Left ventricle myocardium superior (tissue), 1 donor: ENCODE measurements around the gene ADAM19. TPM values are rescaled to one million over a fixed set of nuclear protein-coding genes. Genes with fewer than 3 reads are reported as not detected.
"Not testable (repeated sequence)": the region's sequence is repeated elsewhere in the genome, so short reads cannot be mapped to it uniquely, and the experiment has no call there.

ENCODE experiments used
- ATAC-seq: fragments of 200-7000 bp; cut with Tn5 transposase; one replicate; pipeline ENCODE4 v1.9.1; 2020; ENCODE audit warnings: mild to moderate bottlenecking, moderate library complexity
- DNase-seq: peaks from one replicate; pipeline ENCODE4 v3.0.0-alpha.2; 2020
- intact Hi-C: fragments of 100-400 bp; cut with micrococcal nuclease; formaldehyde crosslinking; loops from one replicate; pipeline ENCODE4 v1.11.0; 2022
- total RNA-seq: library from RNA; stranded (reverse); fragmentation: NEBNext Ultra II Directional; extraction: Animal tissue kit (Norgen Biotek cat#: 25700); gene quantifications from one replicate; pipeline ENCODE4 v1.2.1, GENCODE V29; 2021
- donor health status: DM: no; HTN: yes; CAD: no; lungs with severe emphysema.

ADAM19 gene
- total RNA-seq, 1 donor from 2014 or later, result 9.3 TPM

GRCh38 chr5:157505496-157505895 is 70.1 kb downstream of the ADAM19 start:
- intact Hi-C loops, result no loop called here
- DNase-seq (no peak), ATAC-seq (no peak)

- intact Hi-C loops, result no loop called here
- ATAC-seq (no peak), DNase-seq (no peak)
Observed at GRCh38 chr5:157504053-157504452, 71.5 kb downstream of the ADAM19 start.

- intact Hi-C loops, result no loop called here
- DNase-seq (no peak), ATAC-seq (peak; percentile 13)
Observed at GRCh38 chr5:157502143-157502647, 73.4 kb downstream of the ADAM19 start.

- DNase-seq, result no peak
- peak; percentile 41 for ATAC-seq
- intact Hi-C loops, result no loop called here
Observed at GRCh38 chr5:157497875-157498611, 77.5 kb downstream of the ADAM19 start.

DNA sequence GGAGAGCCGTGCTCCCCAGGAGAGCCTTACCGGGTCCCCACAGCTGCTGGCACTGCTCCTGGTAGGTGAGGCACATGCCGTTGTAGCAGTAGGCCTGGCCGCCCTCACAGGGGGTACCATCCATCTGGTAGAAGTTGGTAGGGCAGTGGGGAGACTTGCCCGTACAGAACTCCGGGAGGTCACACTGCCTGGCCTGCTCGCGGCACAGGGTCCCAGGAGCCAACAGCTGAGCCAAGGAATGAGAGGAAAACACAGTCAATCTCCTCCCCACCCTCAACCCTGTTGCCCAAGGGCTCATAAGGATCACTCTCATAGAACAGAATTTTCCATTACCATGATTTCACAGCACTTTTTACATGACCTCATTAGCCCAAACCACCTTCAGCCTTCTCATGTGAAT is 78.7 kb downstream of the ADAM19 start:
- intact Hi-C loops, result no loop called here
- DNase-seq (no peak), ATAC-seq (peak; percentile 69)

DNA sequence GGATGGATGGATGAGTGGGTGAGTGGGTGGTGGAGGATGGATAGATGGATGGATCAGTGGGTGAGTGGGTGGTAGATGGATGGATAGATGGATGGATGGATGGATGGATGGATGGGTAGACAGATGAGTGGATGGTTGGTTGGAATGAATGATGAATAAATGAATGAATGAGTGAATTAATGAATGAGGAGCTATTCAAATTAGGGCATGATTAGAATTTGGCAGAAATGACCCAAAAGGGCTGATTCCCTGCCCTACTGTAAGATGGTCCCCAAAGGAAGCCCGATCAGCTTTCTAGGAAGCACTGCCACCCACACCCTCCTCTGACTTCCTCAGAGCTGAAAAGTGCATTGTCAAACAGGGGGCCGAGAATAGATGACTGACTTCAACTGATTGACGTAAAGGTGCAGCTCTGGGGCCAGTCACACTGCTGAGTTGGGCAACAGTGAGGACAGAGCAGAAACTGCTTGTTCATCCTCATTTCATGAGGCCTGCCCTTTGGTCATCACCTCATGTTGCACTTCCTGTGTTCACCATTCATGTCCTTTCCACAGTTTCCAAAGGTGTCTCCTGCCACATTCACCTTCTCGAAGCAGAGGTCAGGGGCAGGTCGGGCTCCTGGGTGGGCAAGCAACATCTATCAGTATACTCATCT is 81.3 kb downstream of the ADAM19 start:
- intact Hi-C loops, result no loop called here
- no peak for DNase-seq
- ATAC-seq, result no peak

DNA sequence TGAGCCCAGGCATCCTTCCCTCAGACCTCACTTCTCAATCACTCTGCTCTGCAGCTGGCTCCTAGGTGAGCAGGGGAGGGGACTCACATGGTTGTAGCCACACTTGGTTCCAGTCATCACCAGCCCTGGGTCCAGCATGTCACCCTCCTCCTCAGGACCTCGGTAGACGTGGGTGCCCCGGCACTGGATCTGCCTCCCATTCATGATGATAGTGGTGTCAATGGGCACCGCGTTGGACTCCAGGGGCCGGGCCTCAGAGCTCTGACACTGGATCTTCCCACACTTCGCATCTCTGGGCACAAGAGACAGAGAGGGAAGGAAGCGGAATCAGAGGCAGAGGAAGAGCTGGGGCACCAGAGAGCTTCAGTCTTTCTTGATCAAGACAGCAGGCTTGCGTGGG is 82.7 kb downstream of the ADAM19 start:
- intact Hi-C loops, result no loop called here
- ATAC-seq (no peak), DNase-seq (no peak)

DNA sequence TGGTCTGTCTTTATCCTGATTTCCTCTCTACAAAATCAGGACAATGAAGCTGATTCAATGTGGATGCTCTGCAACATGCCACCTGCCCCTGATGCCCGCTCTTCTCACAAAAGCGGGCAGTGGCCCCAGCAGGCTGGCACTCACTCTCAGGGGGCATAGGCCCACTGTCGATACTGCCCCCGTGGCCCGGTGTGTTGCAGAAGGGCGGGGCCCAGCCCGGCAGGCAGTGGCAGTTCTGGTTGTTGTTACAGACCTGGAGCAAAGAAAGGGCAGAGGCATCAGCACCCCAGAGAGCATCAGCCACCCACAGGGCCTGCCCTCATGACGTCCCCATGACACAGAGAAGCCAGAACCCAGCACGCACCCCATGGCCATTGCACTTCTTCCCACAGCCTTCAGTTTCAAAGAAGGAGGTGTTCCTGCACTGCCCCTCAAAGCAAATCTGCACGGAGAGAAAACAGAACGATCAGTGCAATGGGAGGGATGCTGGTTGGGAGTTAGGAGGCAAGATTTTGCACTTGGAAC is 84.0 kb downstream of the ADAM19 start:
- DNase-seq, result no peak
- intact Hi-C loops, result no loop called here
- ATAC-seq, result no peak

GRCh38 chr5:157487358-157487757 is 88.2 kb downstream of the ADAM19 start:
- intact Hi-C loops, result no loop called here
- ATAC-seq (no peak), DNase-seq (no peak)

DNA sequence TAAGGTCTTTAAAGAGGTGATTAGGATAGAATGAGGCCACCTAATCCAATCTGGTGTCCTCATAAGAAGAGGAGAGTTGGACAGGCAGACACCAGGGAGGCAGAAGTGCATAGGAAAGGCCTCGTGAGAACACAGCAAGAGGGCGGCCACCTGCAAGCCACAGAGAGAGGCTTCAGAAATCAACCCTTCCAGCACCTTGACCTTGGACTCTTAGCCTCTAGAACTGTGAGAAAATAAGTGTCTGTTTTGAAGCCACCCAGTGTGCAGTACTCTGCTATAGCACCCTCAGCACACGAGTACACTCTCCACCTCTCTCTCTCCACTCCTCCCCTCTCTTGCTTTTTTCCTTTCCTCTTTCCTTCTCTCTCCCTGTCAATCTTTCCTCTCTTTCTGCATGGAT is 88.7 kb downstream of the ADAM19 start:
- intact Hi-C loops, result no loop called here
- DNase-seq (no peak), ATAC-seq (no peak)

- intact Hi-C loops, result no loop called here
- ATAC-seq (no peak), DNase-seq (no peak)
Observed at GRCh38 chr5:157486221-157486681, 89.3 kb downstream of the ADAM19 start.

GRCh38 chr5:157485811-157486210 is 89.8 kb downstream of the ADAM19 start:
- no peak for ATAC-seq
- intact Hi-C loops, result no loop called here
- DNase-seq, result no peak

DNA sequence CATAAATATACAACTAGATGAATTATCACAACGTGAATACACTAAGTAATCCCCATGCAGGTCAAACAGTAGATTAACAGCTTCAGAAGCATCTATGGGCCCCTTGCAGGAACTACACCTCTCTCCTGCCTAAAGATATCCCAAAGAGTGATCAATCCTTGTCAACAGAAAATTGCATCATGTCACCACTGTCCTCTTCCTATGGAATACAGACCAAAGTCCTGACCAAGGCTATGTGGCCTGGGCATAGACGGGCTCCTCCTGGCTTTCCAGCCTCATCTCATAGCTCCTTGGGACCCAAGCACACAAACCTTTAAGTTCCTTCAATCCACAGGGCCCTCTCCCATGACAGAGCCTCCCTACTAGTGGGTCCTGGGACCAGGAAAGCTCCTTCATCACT is 90.2 kb downstream of the ADAM19 start:
- ATAC-seq (no peak), DNase-seq (no peak)
- intact Hi-C loops, result no loop called here

GRCh38 chr5:157484768-157485167 is 90.8 kb downstream of the ADAM19 start:
- ATAC-seq (peak; percentile 90), DNase-seq (peak; percentile 80)
- intact Hi-C loops, result no loop called here

DNA sequence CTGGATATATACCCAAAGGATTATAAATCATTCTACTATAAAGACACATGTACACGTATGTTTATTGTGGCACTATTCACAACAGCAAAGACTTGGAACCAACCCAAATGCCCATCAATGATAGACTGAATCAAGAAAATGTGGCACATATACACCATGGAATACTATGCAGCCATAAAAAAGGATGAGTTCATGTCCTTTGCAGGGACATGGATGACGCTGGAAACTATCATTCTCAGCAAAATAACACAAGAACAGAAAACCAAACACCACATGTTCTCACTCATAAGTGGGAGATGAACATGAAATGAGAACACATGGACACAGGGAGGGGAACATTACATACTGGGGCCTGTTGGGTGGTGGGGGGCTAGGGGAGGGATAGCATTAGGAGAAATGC is 92.9 kb downstream of the ADAM19 start:
- ATAC-seq, intact Hi-C loops, DNase-seq: not testable (repeated sequence)

DNA sequence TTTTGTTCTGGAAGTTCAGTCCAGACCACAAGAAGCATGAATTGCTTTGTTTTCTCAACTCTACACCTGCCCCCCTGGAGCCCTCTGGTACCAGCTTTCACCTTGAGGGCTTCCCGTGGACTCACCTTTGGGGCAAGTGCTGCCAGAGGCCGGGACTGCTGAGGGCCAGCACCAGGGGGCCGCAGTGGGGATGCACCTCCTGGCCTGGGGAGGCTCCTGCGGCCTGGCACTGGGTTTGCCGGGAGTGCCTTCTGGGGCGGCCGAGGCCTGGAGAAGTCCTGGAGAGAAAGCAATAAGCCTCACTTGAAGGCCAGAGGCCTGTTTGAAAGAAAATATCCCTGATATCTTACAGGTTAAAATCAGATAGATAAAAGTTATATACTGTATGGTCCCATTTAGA is 93.9 kb downstream of the ADAM19 start:
- DNase-seq (no peak), ATAC-seq (no peak)
- intact Hi-C loops, result no loop called here

DNA sequence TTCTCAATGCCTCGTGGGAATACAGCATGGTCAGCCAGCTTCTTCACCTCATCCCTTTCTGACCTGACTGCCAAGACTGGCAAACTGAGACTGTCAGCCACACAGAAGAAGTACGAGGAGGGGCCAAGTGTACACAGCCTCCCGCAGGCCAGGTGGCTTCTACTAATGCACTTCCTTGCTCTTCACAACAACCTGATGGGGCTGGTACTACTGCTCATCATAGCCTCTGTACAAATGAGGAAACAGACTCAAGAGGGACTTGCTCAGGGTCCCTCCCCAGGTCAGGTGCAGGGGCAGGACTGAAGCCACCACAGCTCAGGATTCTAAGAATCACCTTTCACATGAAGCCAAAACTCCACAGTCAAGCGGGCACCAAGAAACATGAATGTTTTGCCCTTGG is 94.3 kb downstream of the ADAM19 start:
- ATAC-seq (no peak), DNase-seq (no peak)
- intact Hi-C loops, result no loop called here

- no peak for ATAC-seq
- intact Hi-C loops, result no loop called here
Observed at GRCh38 chr5:157479612-157480510, 95.7 kb downstream of the ADAM19 start.

GRCh38 chr5:157479166-157479565 is 96.4 kb downstream of the ADAM19 start:
- no peak for DNase-seq
- intact Hi-C loops, result no loop called here
- ATAC-seq, result no peak

More at GRCh38 chr5:157479612-157480510, 95.7 kb downstream of the ADAM19 start:
- DNase-seq, result no peak
